K562 (cell line): Measurements from ENCODE around the gene ABL1. TPM values are rescaled to one million over a fixed set of nuclear protein-coding genes. Genes with fewer than 3 reads are reported as not detected.

Source experiments
- ATAC-seq: fragments of 200-7000 bp; cut with Tn5 transposase; 3 replicates; pipeline ENCODE4 v1.9.1; 2020; ENCODE audit warnings: moderate library complexity
- BruUV-seq: library from RNA; stranded (reverse); fragments of 400-500 nt; replicated peaks from 2 replicates; lab custom pipeline; 2021; lab: Mats Ljungman, UMichigan
- CTCF ChIA-PET: fragments of 300-600 bp; formaldehyde crosslinking; extraction: SDS; loops from one replicate; lab custom pipeline; 2021; ENCODE audit warnings: low intra/inter-chr PET ratio; lab: Yijun Ruan, JAX
- POLR2A ChIA-PET: fragments of 300-600, 350-650 bp; sonication (Branson Sonifier 250); formaldehyde crosslinking; extraction: SDS; loops from one replicate; lab custom pipeline; 2021; ENCODE audit warnings: antibody characterized with exemption, inconsistent platforms; lab: Yijun Ruan, JAX
- DNase-seq, 4 experiments: peaks; one replicate each; pipeline versions ENCODE4 v3.0.0 to v3.0.0-alpha.2; 2011 to 2018; ENCODE audit warnings: low spot score in 3 of 4, mixed read lengths in 3 of 4; ENCODE audit errors: extremely low read depth in 1 of 4
- FAIRE-seq: peaks from 2 replicates; lab custom pipeline; 2011; peaks lifted over from hg19 to GRCh38; lab: Jason Lieb, UNC
- H2AFZ ChIP-seq: 2 replicates; pipeline ENCODE4 v1.6.0; 2011; ENCODE audit warnings: low read depth, low read length, control low read depth, inconsistent platforms
- H3K27ac ChIP-seq: fragments of 200-600 bp; 3 replicates; pipeline ENCODE4 v1.8.0; 2011; ENCODE audit warnings: low read depth, mild to moderate bottlenecking, control low read depth, inconsistent platforms, low read length, moderate library complexity, mixed read lengths; ENCODE audit errors: extremely low read depth
- H3K27me3 ChIP-seq, 2 experiments: fragments of 300-600 bp in 1 of 2; 2 replicates in 1 of 2; 3 replicates in 1 of 2; pipeline versions ENCODE4 v1.6.0 to v1.8.0; 2011; ENCODE audit warnings: inconsistent platforms in 2 of 2, low read length in 2 of 2, mild to moderate bottlenecking in 1 of 2, mixed read lengths in 1 of 2, moderate library complexity in 1 of 2; ENCODE audit not compliant: control insufficient read depth in 2 of 2, insufficient read depth in 2 of 2
- H3K36me3 ChIP-seq: fragments of 300-600 bp; 3 replicates; pipeline ENCODE4 v1.8.0; 2011; ENCODE audit warnings: mild to moderate bottlenecking, low read length, inconsistent platforms; ENCODE audit not compliant: control insufficient read depth, insufficient read depth
- H3K4me1 ChIP-seq, 2 experiments: fragments of 200-600 bp in 1 of 2; replicated peaks in 1 of 2; 2 replicates in 1 of 2; 3 replicates in 1 of 2; pipeline versions ENCODE4 v1.5.1 to v1.8.0; 2011; ENCODE audit warnings: inconsistent platforms in 2 of 2, low read length in 2 of 2, mild to moderate bottlenecking in 1 of 2, mixed read lengths in 1 of 2, moderate library complexity in 1 of 2; ENCODE audit not compliant: control insufficient read depth in 2 of 2, insufficient read depth in 2 of 2
- H3K4me2 ChIP-seq: 2 replicates; pipeline ENCODE4 v1.6.1; 2011; ENCODE audit warnings: low read length, control low read depth, inconsistent platforms, mixed read lengths; ENCODE audit not compliant: insufficient read depth
- H3K4me3 ChIP-seq: fragments of 200-600 bp; sonication (generic), shearing (Covaris generic); 2 replicates; pipeline ENCODE4 v1.5.1; 2016; ENCODE audit warnings: control low read depth, inconsistent platforms
- H3K79me2 ChIP-seq: fragments of 200-600 bp; 3 replicates; pipeline ENCODE4 v1.8.0; 2011; ENCODE audit warnings: low read length, inconsistent platforms; ENCODE audit not compliant: control insufficient read depth, insufficient read depth
- H3K9ac ChIP-seq, 2 experiments: 2 replicates each; pipeline versions ENCODE4 v1.6.0 to v1.6.1; 2011; ENCODE audit warnings: low read depth in 2 of 2, low read length in 2 of 2, control low read depth in 1 of 2, inconsistent platforms in 1 of 2, mild to moderate bottlenecking in 1 of 2, mixed read lengths in 1 of 2; ENCODE audit not compliant: insufficient read depth in 1 of 2
- H3K9me1 ChIP-seq: one replicate; pipeline ENCODE4 v1.6.0; 2011; ENCODE audit warnings: inconsistent platforms, mild to moderate bottlenecking, low read length, moderate library complexity; ENCODE audit not compliant: control insufficient read depth, insufficient read depth
- H3K9me3 ChIP-seq: replicated peaks from 2 replicates; pipeline ENCODE4 v1.5.1; 2011; ENCODE audit warnings: low read depth, low read length, inconsistent platforms; ENCODE audit not compliant: control insufficient read depth, insufficient read depth
- H4K20me1 ChIP-seq: replicated peaks from 2 replicates; pipeline ENCODE4 v1.6.1; 2011; ENCODE audit warnings: low read length, inconsistent platforms, mixed read lengths; ENCODE audit not compliant: control insufficient read depth, insufficient read depth
- FOS ChIP-seq: IDR thresholded peaks from 3 replicates; pipeline ENCODE4 v1.6.1; 2011; ENCODE audit not compliant: insufficient read length; ENCODE audit errors: extremely low read depth
- L3MBTL2 ChIP-seq: fragments of 450-650 bp; IDR thresholded peaks from 2 replicates; pipeline ENCODE4 v1.6.1; 2016; ENCODE audit warnings: mild to moderate bottlenecking, moderate library complexity
- ZNF263 ChIP-seq: sonication (generic); formaldehyde crosslinking; IDR thresholded peaks from 2 replicates; pipeline ENCODE4 v1.8.0; 2022; ENCODE audit warnings: mild to moderate bottlenecking, missing genetic modification reagents, borderline replicate concordance
- whole genome bisulfite sequencing: fragments of 100-300 bp; shearing (Covaris generic); methylation state at CpG from one replicate; pipeline ENCODE4 v1.1.6; 2016; ENCODE audit warnings: low coverage, mixed read lengths; ENCODE audit not compliant: insufficient coverage; ENCODE audit errors: missing lambda C conversion rate; 5-methylcytosine and 5-hydroxymethylcytosine counted together
- in situ Hi-C: fragments of 300-500 bp; cut with MboI; formaldehyde crosslinking; loops from 4 replicates; pipeline ENCODE4 v1.15.0; 2018; ENCODE audit warnings: inconsistent platforms, mixed read lengths
- intact Hi-C: fragments of 100-400 bp; cut with micrococcal nuclease; formaldehyde crosslinking; loops from 2 replicates; pipeline ENCODE4 v1.14.2; 2022
- polyA plus RNA-seq, 8 experiments: library from polyadenylated mRNA; depleted of rRNA in 4 of 8; stranded (reverse) in 5 of 8; unstranded in 3 of 8; fragments of >200 nt; fragmentation: Nextera tagmentation in 2 of 8; fragmentation: Illumina TruSeq in 1 of 8; extraction: Ambion mirVana in 2 of 8; extraction: Trizol in 1 of 8; gene quantifications; 2 replicates each; pipeline versions ENCODE4 v1.2.1 to v1.2.3, GENCODE V29; 2011 to 2014; ENCODE audit warnings: inconsistent platforms in 1 of 8, missing spikeins in 1 of 8
- total RNA-seq, 7 experiments: library from RNA; depleted of rRNA in 6 of 7; stranded (reverse); fragments of >200 nt in 6 of 7; fragmentation: Illumina TruSeq in 2 of 7; extraction: Trizol in 2 of 7; gene quantifications; 2 replicates each; pipeline versions ENCODE4 v1.2.1 to v1.2.3, GENCODE V29; 2011 to 2021; ENCODE audit warnings: low replicate concordance in 1 of 7
- TF ChIP-seq, protein P1 (sequence below): sonication (generic); formaldehyde crosslinking; IDR thresholded peaks from 2 replicates; pipeline ENCODE4 v1.8.1; 2023; ENCODE audit warnings: mild to moderate bottlenecking, missing genetic modification reagents
- TF ChIP-seq, protein P2 (sequence below), 2 experiments: fragments of 450-650 bp in 1 of 2; sonication (generic) in 1 of 2; formaldehyde crosslinking in 1 of 2; IDR thresholded peaks in 1 of 2; conservative IDR thresholded peaks in 1 of 2; 2 replicates each; pipeline versions ENCODE4 v1.6.1 to v1.8.1; 2016 to 2023; ENCODE audit warnings: mild to moderate bottlenecking in 2 of 2, moderate library complexity in 2 of 2, inconsistent platforms in 1 of 2, missing genetic modification reagents in 1 of 2
- TF ChIP-seq, protein P3 (sequence below): sonication (generic); formaldehyde crosslinking; IDR thresholded peaks from 2 replicates; pipeline ENCODE4 v1.4.0; 2020; ENCODE audit warnings: mild to moderate bottlenecking, missing genetic modification reagents

ABL1 gene
- total and polyA plus RNA-seq, 9 of the 15 experiments (the other 6 are each of a cell fraction or from before 2014, with no cell fraction given): 1.5 to 130 (median 37.8) TPM

DNA sequence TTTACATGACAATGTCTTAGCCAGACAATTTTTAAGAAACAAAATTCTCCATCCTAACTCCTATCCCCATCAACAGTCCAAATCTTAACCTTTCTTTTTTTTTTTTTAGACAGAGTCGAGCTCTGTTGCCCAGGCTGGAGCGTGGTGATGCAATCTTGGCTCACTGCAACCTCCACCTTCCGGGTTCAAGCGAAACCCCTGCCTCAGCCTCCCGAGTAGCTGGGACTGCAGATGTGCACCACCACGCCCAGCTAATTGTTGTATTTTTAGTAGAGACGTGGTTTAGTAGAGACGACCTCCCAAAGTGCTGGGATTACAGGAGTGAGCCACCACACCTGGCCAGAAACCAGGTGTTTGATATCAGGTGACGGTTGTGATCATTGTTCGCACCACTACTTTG is 10.2 kb downstream of the ABL1 start:
- Histone ChIP-seq H3K4me3 (no peak overlapping the region), H3K36me3 (no peaks in the 10 kb centered on the region), H3K9ac (no peak overlapping the region), H4K20me1 (peaks cover 20% of the 10 kb centered on the region), H3K27me3 (no peaks in the 10 kb centered on the region), H3K79me2 (no peaks in the 10 kb centered on the region), H2AFZ (no peak overlapping the region), H3K9me1 (peaks cover 12% of the 10 kb centered on the region), H3K9me3 (no peaks in the 10 kb centered on the region), H3K4me1 (peaks cover 26 to 29% of the 10 kb centered on the region in 2 experiments), H3K27ac (no peak overlapping the region), H3K4me2 (no peak overlapping the region; the same call in 1 of the 2 replicates)
- intact Hi-C loops: loop anchor here (1.0 kb wide), 1 partner anchor 20 kb away; no protein-coding TSS in a partner anchor
- TF ChIP-seq L3MBTL2: no peak
- TF ChIP-seq, protein P1, sequence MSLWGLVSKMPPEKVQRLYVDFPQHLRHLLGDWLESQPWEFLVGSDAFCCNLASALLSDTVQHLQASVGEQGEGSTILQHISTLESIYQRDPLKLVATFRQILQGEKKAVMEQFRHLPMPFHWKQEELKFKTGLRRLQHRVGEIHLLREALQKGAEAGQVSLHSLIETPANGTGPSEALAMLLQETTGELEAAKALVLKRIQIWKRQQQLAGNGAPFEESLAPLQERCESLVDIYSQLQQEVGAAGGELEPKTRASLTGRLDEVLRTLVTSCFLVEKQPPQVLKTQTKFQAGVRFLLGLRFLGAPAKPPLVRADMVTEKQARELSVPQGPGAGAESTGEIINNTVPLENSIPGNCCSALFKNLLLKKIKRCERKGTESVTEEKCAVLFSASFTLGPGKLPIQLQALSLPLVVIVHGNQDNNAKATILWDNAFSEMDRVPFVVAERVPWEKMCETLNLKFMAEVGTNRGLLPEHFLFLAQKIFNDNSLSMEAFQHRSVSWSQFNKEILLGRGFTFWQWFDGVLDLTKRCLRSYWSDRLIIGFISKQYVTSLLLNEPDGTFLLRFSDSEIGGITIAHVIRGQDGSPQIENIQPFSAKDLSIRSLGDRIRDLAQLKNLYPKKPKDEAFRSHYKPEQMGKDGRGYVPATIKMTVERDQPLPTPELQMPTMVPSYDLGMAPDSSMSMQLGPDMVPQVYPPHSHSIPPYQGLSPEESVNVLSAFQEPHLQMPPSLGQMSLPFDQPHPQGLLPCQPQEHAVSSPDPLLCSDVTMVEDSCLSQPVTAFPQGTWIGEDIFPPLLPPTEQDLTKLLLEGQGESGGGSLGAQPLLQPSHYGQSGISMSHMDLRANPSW (CRISPR knock-in tag): peak; percentile 35; the same call in 1 of the 2 replicates
- TF ChIP-seq, protein P2, sequence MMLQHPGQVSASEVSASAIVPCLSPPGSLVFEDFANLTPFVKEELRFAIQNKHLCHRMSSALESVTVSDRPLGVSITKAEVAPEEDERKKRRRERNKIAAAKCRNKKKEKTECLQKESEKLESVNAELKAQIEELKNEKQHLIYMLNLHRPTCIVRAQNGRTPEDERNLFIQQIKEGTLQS (IDR thresholded peaks at IDR 0.05): no peak
- TF ChIP-seq, protein P2 (CRISPR knock-in tag; conservative IDR thresholded peaks at IDR 0.05): peak; percentile 37; the same call in 1 of the 2 replicates
- TF ChIP-seq, protein P3, sequence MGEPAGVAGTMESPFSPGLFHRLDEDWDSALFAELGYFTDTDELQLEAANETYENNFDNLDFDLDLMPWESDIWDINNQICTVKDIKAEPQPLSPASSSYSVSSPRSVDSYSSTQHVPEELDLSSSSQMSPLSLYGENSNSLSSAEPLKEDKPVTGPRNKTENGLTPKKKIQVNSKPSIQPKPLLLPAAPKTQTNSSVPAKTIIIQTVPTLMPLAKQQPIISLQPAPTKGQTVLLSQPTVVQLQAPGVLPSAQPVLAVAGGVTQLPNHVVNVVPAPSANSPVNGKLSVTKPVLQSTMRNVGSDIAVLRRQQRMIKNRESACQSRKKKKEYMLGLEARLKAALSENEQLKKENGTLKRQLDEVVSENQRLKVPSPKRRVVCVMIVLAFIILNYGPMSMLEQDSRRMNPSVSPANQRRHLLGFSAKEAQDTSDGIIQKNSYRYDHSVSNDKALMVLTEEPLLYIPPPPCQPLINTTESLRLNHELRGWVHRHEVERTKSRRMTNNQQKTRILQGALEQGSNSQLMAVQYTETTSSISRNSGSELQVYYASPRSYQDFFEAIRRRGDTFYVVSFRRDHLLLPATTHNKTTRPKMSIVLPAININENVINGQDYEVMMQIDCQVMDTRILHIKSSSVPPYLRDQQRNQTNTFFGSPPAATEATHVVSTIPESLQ (CRISPR knock-in tag): no peak
- no peak for TF ChIP-seq FOS
- TF ChIP-seq ZNF263 (CRISPR knock-in tag): no peak
- POLR2A ChIA-PET: interaction anchor here (0.5 to 11.7 kb wide), 29 partner anchors 9 to 217 kb away, joined by 3 to 160 read pairs (median 5); partner anchors contain the start of gene ABL1
- no TSS peak for BruUV-seq
- CTCF ChIA-PET: no interaction called here
- ATAC-seq (peak; percentile 9), FAIRE-seq (no peak), DNase-seq (peak in 1 of 4 experiments; percentile 51)
- whole genome bisulfite sequencing: 57% methylated on average over 10 of the region's 10 CpGs
- in situ Hi-C loops: no loop called here
